ENCODE results near the gene FAM81A.

- no peak for TF ChIP-seq CTCF (IDR thresholded peaks at IDR 0.05)
- TF ChIP-seq POLR2A (IDR thresholded peaks at IDR 0.05), result no peak
These were observed 78.9 kb downstream of the FAM81A start for GRCh38 chr15:59516655-59517461.
